MM.1S (cell line): Measurements from ENCODE around the gene ZBTB39.

ENCODE experiments used
- CTCF ChIP-seq: fragments of 300-600 bp; sonication (generic); IDR thresholded peaks from 2 replicates; pipeline ENCODE4 v1.5.1; 2016; ENCODE audit warnings: antibody characterized with exemption, low read length, mixed read lengths
- EZH2 ChIP-seq: fragments of 300-600 bp; sonication (generic); optimal IDR thresholded peaks from 2 replicates; pipeline ENCODE3; 2017; ENCODE audit warnings: low read depth, mild to moderate bottlenecking, antibody characterized with exemption, low read length, mixed read lengths

DNA sequence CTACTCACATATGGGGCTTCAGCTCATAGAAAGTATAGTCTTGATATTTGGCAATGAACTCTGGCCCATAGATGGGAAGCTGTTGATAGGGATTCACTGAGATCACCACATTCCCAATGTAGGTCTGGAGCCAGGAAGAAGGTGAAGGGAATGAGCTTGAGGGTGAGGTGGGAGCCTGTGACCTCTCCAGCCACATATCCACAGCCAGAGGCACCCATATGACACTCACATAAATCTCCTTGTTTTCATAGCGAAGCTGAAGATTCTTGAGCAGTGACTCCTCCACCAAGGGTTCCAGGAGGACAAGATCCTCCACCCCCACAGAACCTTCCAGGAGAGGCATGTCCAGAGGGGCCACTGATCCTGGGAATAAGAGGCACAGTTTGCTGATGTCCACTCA lies 41.6 kb upstream of the ZBTB39 start:
- TF ChIP-seq CTCF (no peak), EZH2 (no peak)
